K562 (cell line): ENCODE measurements around the gene HMGB3.

ENCODE experiments used
- CEBPZ ChIP-seq: fragments of 150-350 bp; IDR thresholded peaks from 2 replicates; pipeline ENCODE4 v1.6.1; 2014; ENCODE audit warnings: low read depth, mild to moderate bottlenecking, low read length, borderline replicate concordance
- CTCF ChIP-seq, 3 experiments: IDR thresholded peaks in 2 of 3; conservative IDR thresholded peaks in 1 of 3; 2 replicates each; pipeline ENCODE4 v1.5.1; 2011 to 2012; ENCODE audit warnings: low read length in 3 of 3, mild to moderate bottlenecking in 3 of 3, control low read depth in 2 of 3, improper control_type of control experiment in 1 of 3, inconsistent platforms in 1 of 3, low read depth in 1 of 3, mixed read lengths in 1 of 3, moderate library complexity in 1 of 3; ENCODE audit not compliant: insufficient read depth in 2 of 3
- DNMT1 ChIP-seq: fragments of 450-650 bp; IDR thresholded peaks from 2 replicates; pipeline ENCODE4 v1.6.1; 2016; ENCODE audit warnings: antibody characterized with exemption, mild to moderate bottlenecking
- FOXP1 ChIP-seq: sonication (generic); formaldehyde crosslinking; IDR thresholded peaks from 2 replicates; pipeline ENCODE4 v1.8.0; 2022; ENCODE audit warnings: mild to moderate bottlenecking, missing genetic modification reagents
- GTF2E2 ChIP-seq: fragments of 200-800 bp; sonication (Bioruptor generic); IDR thresholded peaks from 2 replicates; pipeline ENCODE4 v1.6.1; 2016; ENCODE audit warnings: missing genetic modification characterization, missing compliant biosample characterization
- JUN ChIP-seq, 2 experiments: sonication (generic) in 1 of 2; formaldehyde crosslinking in 1 of 2; IDR thresholded peaks; 2 replicates each; pipeline versions ENCODE4 v1.6.1 to v1.8.0; 2012 to 2022; ENCODE audit warnings: borderline replicate concordance in 2 of 2, mild to moderate bottlenecking in 2 of 2, improper control_type of control experiment in 1 of 2, low read depth in 1 of 2, low read length in 1 of 2, missing genetic modification reagents in 1 of 2
- POLR2A ChIP-seq: fragments of 450-650 bp; conservative IDR thresholded peaks from 2 replicates; pipeline ENCODE4 v1.6.1; 2016
- RCOR1 ChIP-seq, 2 experiments: IDR thresholded peaks; 2 replicates each; pipeline ENCODE4 v1.6.1; 2012; ENCODE audit warnings: low read depth in 2 of 2, low read length in 2 of 2, borderline replicate concordance in 1 of 2, improper control_type of control experiment in 1 of 2
- YY1 ChIP-seq, 3 experiments: IDR thresholded peaks; 2 replicates each; pipeline ENCODE4 v1.6.1; 2011; ENCODE audit warnings: low read length in 2 of 3, mild to moderate bottlenecking in 2 of 3, moderate library complexity in 2 of 3, borderline replicate concordance in 1 of 3, control low read depth in 1 of 3, low read depth in 1 of 3; ENCODE audit not compliant: insufficient read depth in 3 of 3, insufficient replicate concordance in 2 of 3, control insufficient read depth in 1 of 3, insufficient read length in 1 of 3; ENCODE audit errors: extremely low read depth in 1 of 3
- ZNF263 ChIP-seq: sonication (generic); formaldehyde crosslinking; IDR thresholded peaks from 2 replicates; pipeline ENCODE4 v1.8.0; 2022; ENCODE audit warnings: mild to moderate bottlenecking, missing genetic modification reagents, borderline replicate concordance
- ZNF518B ChIP-seq: fragments of 250-450 bp; sonication (Bioruptor Pico); IDR thresholded peaks from 2 replicates; pipeline ENCODE4 v1.5.0; 2021; ENCODE audit warnings: mild to moderate bottlenecking, moderate library complexity
- ZNF778 ChIP-seq: fragments of 450-650 bp; formaldehyde crosslinking; IDR thresholded peaks from 2 replicates; pipeline ENCODE4 v1.4.0; 2020; ENCODE audit warnings: mild to moderate bottlenecking, moderate library complexity

- no peak for TF ChIP-seq YY1 (IDR thresholded peaks at IDR 0.05; ENCODE audit: borderline replicate concordance in 1 of 3, control insufficient read depth in 1 of 3, extremely low read depth in 1 of 3, insufficient read depth in 3 of 3, insufficient read length in 1 of 3, insufficient replicate concordance in 2 of 3, low read depth in 1 of 3, low read length in 2 of 3)
- TF ChIP-seq CTCF (IDR thresholded peaks at IDR 0.05 in 2 of 3, conservative IDR thresholded peaks at IDR 0.05 in 1 of 3; ENCODE audit: insufficient read depth in 2 of 3, low read depth in 1 of 3, low read length in 3 of 3): no peak
- no peak for TF ChIP-seq CEBPZ
- TF ChIP-seq ZNF518B (CRISPR knock-in tag): no peak
- no peak for TF ChIP-seq JUN (IDR thresholded peaks at IDR 0.05; ENCODE audit: borderline replicate concordance, low read depth, low read length)
- TF ChIP-seq JUN (CRISPR knock-in tag; IDR thresholded peaks at IDR 0.05; ENCODE audit: borderline replicate concordance): no peak
- TF ChIP-seq ZNF778 (CRISPR knock-in tag): no peak
- TF ChIP-seq RCOR1 (IDR thresholded peaks at IDR 0.05; ENCODE audit: borderline replicate concordance in 1 of 2, low read depth in 2 of 2, low read length in 2 of 2): no peak
- no peak for TF ChIP-seq POLR2A
- no peak for TF ChIP-seq DNMT1
- no peak for TF ChIP-seq ZNF263 (CRISPR knock-in tag)
- TF ChIP-seq FOXP1 (CRISPR knock-in tag): no peak
- no peak for TF ChIP-seq GTF2E2 (tag)
Observed at GRCh38 chrX:150966742-150967141, 16.4 kb upstream of the HMGB3 start.
